GM12878 (cell line): ENCODE data around the gene SPAG17. TPM values are rescaled to one million over a fixed set of nuclear protein-coding genes. Genes with fewer than 3 reads are reported as not detected.

Experiments
- ATAC-seq: fragments of 200-7000 bp; cut with Tn5 transposase; 3 replicates; pipeline ENCODE4 v1.9.1; 2020; ENCODE audit warnings: mild to moderate bottlenecking, moderate library complexity
- BruUV-seq: library from RNA; stranded (reverse); fragments of 400-500 nt; replicated peaks from 2 replicates; lab custom pipeline; 2021; lab: Mats Ljungman, UMichigan
- CTCF ChIA-PET: fragments of 300-600 bp; sonication (Branson Sonifier 250); formaldehyde crosslinking; extraction: SDS; loops from one replicate; lab custom pipeline; 2021; ENCODE audit warnings: inconsistent platforms; lab: Yijun Ruan, JAX
- POLR2A ChIA-PET: fragments of 350-600 bp; formaldehyde crosslinking; extraction: SDS; loops from one replicate; lab custom pipeline; 2021; ENCODE audit warnings: inconsistent platforms; lab: Charles Lee
- RAD21 ChIA-PET: fragments of 300-600 bp; sonication (Branson Sonifier 250); formaldehyde crosslinking; loops from one replicate; lab custom pipeline; 2023; ENCODE audit warnings: antibody characterized with exemption; ENCODE audit not compliant: unreplicated experiment; lab: Charles Lee
- SMC1A ChIA-PET: fragments of 300-600 bp; sonication (Branson Sonifier 250); formaldehyde crosslinking; loops from one replicate; lab custom pipeline; 2023; ENCODE audit not compliant: unreplicated experiment, uncharacterized antibody; lab: Charles Lee
- DNase-seq: peaks from one replicate; pipeline ENCODE4 v3.0.0-alpha.2; 2011; ENCODE audit warnings: low read depth, low spot score
- FAIRE-seq: peaks from 3 replicates; lab custom pipeline; 2011; peaks lifted over from hg19 to GRCh38; lab: Jason Lieb, UNC
- H2AFZ ChIP-seq: 2 replicates; pipeline ENCODE4 v1.6.0; 2011; ENCODE audit warnings: low read depth, low read length, control low read depth; ENCODE audit not compliant: control insufficient read depth
- H3K27ac ChIP-seq: 2 replicates; pipeline ENCODE4 v1.5.1; 2011; ENCODE audit warnings: control low read depth; ENCODE audit not compliant: control insufficient read depth, insufficient read depth
- H3K27me3 ChIP-seq, 2 experiments: replicated peaks in 1 of 2; 2 replicates each; pipeline versions ENCODE4 v1.6.0 to v1.6.1; 2011; ENCODE audit warnings: low read length in 1 of 2; ENCODE audit not compliant: control insufficient read depth in 2 of 2, insufficient read depth in 2 of 2
- H3K36me3 ChIP-seq, 2 experiments: 2 replicates each; pipeline ENCODE4 v1.5.1; 2011; ENCODE audit warnings: low read length in 1 of 2; ENCODE audit not compliant: control insufficient read depth in 2 of 2, insufficient read depth in 2 of 2
- H3K4me1 ChIP-seq: 2 replicates; pipeline ENCODE4 v1.6.1; 2011; ENCODE audit warnings: mild to moderate bottlenecking, low read length, moderate library complexity, mixed read lengths; ENCODE audit not compliant: control insufficient read depth, insufficient read depth
- H3K4me2 ChIP-seq: 2 replicates; pipeline ENCODE4 v1.6.0; 2011; ENCODE audit warnings: control low read depth; ENCODE audit not compliant: control insufficient read depth, insufficient read depth
- H3K4me3 ChIP-seq: fragments of 200-600 bp; sonication (generic); 2 replicates; pipeline ENCODE4 v1.5.1; 2016
- H3K79me2 ChIP-seq: 2 replicates; pipeline ENCODE4 v1.6.0; 2011; ENCODE audit warnings: low read length; ENCODE audit not compliant: control insufficient read depth, insufficient read depth
- H3K9ac ChIP-seq: 2 replicates; pipeline ENCODE4 v1.8.0; 2011; ENCODE audit warnings: low read length, control low read depth, mixed read lengths; ENCODE audit not compliant: control insufficient read depth, insufficient read depth
- H3K9me3 ChIP-seq: replicated peaks from 3 replicates; pipeline ENCODE4 v1.5.1; 2011; ENCODE audit warnings: mild to moderate bottlenecking, low read length; ENCODE audit not compliant: control insufficient read depth, insufficient read depth
- H4K20me1 ChIP-seq: 2 replicates; pipeline ENCODE4 v1.6.0; 2011; ENCODE audit not compliant: control insufficient read depth, insufficient read depth
- CHD2 ChIP-seq: IDR thresholded peaks from 2 replicates; pipeline ENCODE4 v1.6.1; 2011; ENCODE audit warnings: low read depth, low read length, improper control_type of control experiment, borderline replicate concordance
- CREM ChIP-seq: IDR thresholded peaks from 2 replicates; pipeline ENCODE4 v1.6.1; 2014; ENCODE audit warnings: antibody characterized with exemption, low read depth
- GABPA ChIP-seq: IDR thresholded peaks from 2 replicates; pipeline ENCODE4 v1.6.1; 2014; ENCODE audit warnings: antibody characterized with exemption, low read depth, mild to moderate bottlenecking, inconsistent platforms
- IKZF2 ChIP-seq, 2 experiments: fragments of 450-650 bp; IDR thresholded peaks; 2 replicates each; pipeline ENCODE4 v1.6.1; 2017; ENCODE audit warnings: mild to moderate bottlenecking in 2 of 2, moderate library complexity in 2 of 2
- NFIC ChIP-seq: IDR thresholded peaks from 2 replicates; pipeline ENCODE4 v1.6.1; 2012; ENCODE audit warnings: low read depth, mild to moderate bottlenecking, inconsistent platforms, low read length, moderate library complexity
- NR2F1 ChIP-seq: fragments of 450-650 bp; conservative IDR thresholded peaks from 2 replicates; pipeline ENCODE4 v1.6.1; 2017; ENCODE audit warnings: mild to moderate bottlenecking
- RB1 ChIP-seq: fragments of 450-650 bp; formaldehyde crosslinking; IDR thresholded peaks from 2 replicates; pipeline ENCODE4 v1.6.1; 2017; ENCODE audit warnings: mild to moderate bottlenecking, borderline replicate concordance
- RUNX3 ChIP-seq: IDR thresholded peaks from 2 replicates; pipeline ENCODE4 v1.6.1; 2012; ENCODE audit warnings: low read length, inconsistent platforms
- SRF ChIP-seq, 2 experiments: IDR thresholded peaks; 2 replicates each; pipeline ENCODE4 v1.6.1; 2011; ENCODE audit warnings: low read depth in 2 of 2, low read length in 2 of 2, mild to moderate bottlenecking in 1 of 2, moderate library complexity in 1 of 2
- SUZ12 ChIP-seq: fragments of 200-600 bp; sonication (generic); IDR thresholded peaks from one replicate; pipeline ENCODE4 v1.6.1; 2018; ENCODE audit warnings: antibody characterized with exemption, mild to moderate bottlenecking; ENCODE audit not compliant: unreplicated experiment
- TCF3 ChIP-seq: IDR thresholded peaks from 2 replicates; pipeline ENCODE4 v1.6.1; 2012; ENCODE audit warnings: low read depth, mild to moderate bottlenecking, low read length, borderline replicate concordance; ENCODE audit not compliant: insufficient read depth
- YBX1 ChIP-seq: fragments of 450-650 bp; IDR thresholded peaks from 2 replicates; pipeline ENCODE4 v1.6.1; 2016; ENCODE audit warnings: antibody characterized with exemption
- ZZZ3 ChIP-seq: IDR thresholded peaks from 2 replicates; pipeline ENCODE4 v1.6.1; 2011; ENCODE audit warnings: low read depth; ENCODE audit not compliant: control insufficient read depth, insufficient read length
- WGBS: methylation state at CpG from one replicate; pipeline ENCODE4 v1.1.6; 2016; ENCODE audit warnings: low lambda C conversion rate; ENCODE audit not compliant: insufficient replicate concordance, insufficient coverage; ENCODE audit errors: missing lambda C conversion rate; 5-methylcytosine and 5-hydroxymethylcytosine counted together
- in situ Hi-C: fragments of 300-500 bp; cut with MboI; formaldehyde crosslinking; loops from 9 replicates; pipeline ENCODE4 v1.14.3; 2018; ENCODE audit warnings: mixed read lengths
- intact Hi-C: fragments of 100-400 bp; cut with micrococcal nuclease; formaldehyde crosslinking; loops from one replicate; pipeline ENCODE4 v1.14.2; 2022; ENCODE audit not compliant: unreplicated experiment
- polyA plus RNA-seq, 11 experiments: library from polyadenylated mRNA; depleted of rRNA in 4 of 11; unstranded in 6 of 11; stranded (reverse) in 5 of 11; fragments of >200 nt; fragmentation: Nextera tagmentation in 4 of 11; fragmentation: Illumina TruSeq in 1 of 11; extraction: Ambion mirVana in 4 of 11; extraction: Trizol in 1 of 11; gene quantifications; 1 replicate in 1 of 11; 2 replicates in 10 of 11; pipeline versions ENCODE4 v1.2.1 to v1.2.3, GENCODE V29; 2011 to 2016; ENCODE audit warnings: inconsistent platforms in 2 of 11, missing spikeins in 2 of 11, low read depth in 1 of 11
- total RNA-seq, 4 experiments: library from RNA; depleted of rRNA in 3 of 4; stranded (reverse); fragments of >200 nt in 3 of 4; fragmentation: Illumina TruSeq in 1 of 4; extraction: Trizol in 1 of 4; gene quantifications; 2 replicates each; pipeline versions ENCODE4 v1.2.1 to v1.2.3, GENCODE V29; 2013 to 2021
- TF ChIP-seq, protein P1 (sequence below): fragments of 450-650 bp; IDR thresholded peaks from 2 replicates; pipeline ENCODE4 v1.6.1; 2016; ENCODE audit warnings: mild to moderate bottlenecking
- TF ChIP-seq, protein P2 (sequence below): IDR thresholded peaks from 2 replicates; pipeline ENCODE4 v1.6.1; 2011; ENCODE audit warnings: low read depth, mild to moderate bottlenecking, low read length, moderate library complexity, borderline replicate concordance; ENCODE audit errors: extremely low read depth
- TF ChIP-seq, protein P3 (sequence below): IDR thresholded peaks from 2 replicates; pipeline ENCODE4 v1.6.1; 2012; ENCODE audit warnings: low read depth, low read length, improper control_type of control experiment

The SPAG17 gene
- total and polyA plus RNA-seq, 10 of the 15 experiments (the other 5 are each of a cell fraction or from before 2014, with no cell fraction given) = 0.02 to 0.16 (median 0.03) TPM; not detected in 7

DNA sequence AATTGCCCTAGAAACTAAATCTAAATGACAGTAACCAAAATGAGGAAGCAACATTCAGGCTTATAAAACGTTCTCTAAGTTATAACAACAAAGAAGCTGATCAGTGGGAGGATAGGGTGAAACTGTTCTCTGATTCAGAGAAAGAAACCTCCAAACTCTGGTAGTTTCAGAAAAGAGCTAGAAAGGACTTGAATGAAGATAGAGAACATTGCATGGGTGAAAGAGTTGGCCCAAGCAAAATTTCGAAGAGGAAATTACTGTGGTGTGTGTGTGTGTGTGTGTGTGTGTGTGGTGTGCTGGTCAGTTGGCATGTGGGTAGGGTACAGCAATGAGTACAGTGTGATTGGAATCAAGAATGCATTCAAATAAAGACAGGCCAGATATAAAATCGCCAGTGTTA is 16.5 kb upstream of the SPAG17 start:
- ChIA-PET CTCF (no interaction called here), RAD21 (no interaction called here), POLR2A (no interaction called here), SMC1A (no interaction called here)
- FAIRE-seq (peak; percentile 56), ATAC-seq (peak; percentile 77), DNase-seq (peak; percentile 47)
- BruUV-seq = no TSS peak
- no peaks in the 10 kb centered on the region for H4K20me1 ChIP-seq
- peaks cover 4% of the 10 kb centered on the region; the same call in 1 of the 2 replicates for H3K4me1 ChIP-seq
- TF ChIP-seq NFIC (0 out of 2 replicates have a peak, but pooled peaks have one; percentile 14), NR2F1 (no peak), RUNX3 (peak; percentile 43; the same call in 1 of the 2 replicates), SUZ12 (no peak), IKZF2 (IDR thresholded peaks at IDR 0.05) (0 out of 4 replicates have a peak, but pooled peaks of 1 of the 2 experiments have one; percentile 20)
- intact Hi-C loops = no loop called here
- H3K4me3 ChIP-seq = no peak overlapping the region
- H3K9me3 ChIP-seq = no peaks in the 10 kb centered on the region
- H3K9ac ChIP-seq = no peak overlapping the region; the same call in 1 of the 2 replicates
- no peaks in the 10 kb centered on the region for H3K36me3 ChIP-seq
- H2AFZ ChIP-seq = no peak overlapping the region
- no peaks in the 10 kb centered on the region for H3K79me2 ChIP-seq
- 15% methylated on average over 3 of the region's 3 CpGs for WGBS
- no peaks in the 10 kb centered on the region for H3K27me3 ChIP-seq
- peak overlapping the region; percentile 69 for H3K27ac ChIP-seq
- in situ Hi-C loops = no loop called here
- peak overlapping the region; percentile 48; the same call in 1 of the 2 replicates for H3K4me2 ChIP-seq

DNA sequence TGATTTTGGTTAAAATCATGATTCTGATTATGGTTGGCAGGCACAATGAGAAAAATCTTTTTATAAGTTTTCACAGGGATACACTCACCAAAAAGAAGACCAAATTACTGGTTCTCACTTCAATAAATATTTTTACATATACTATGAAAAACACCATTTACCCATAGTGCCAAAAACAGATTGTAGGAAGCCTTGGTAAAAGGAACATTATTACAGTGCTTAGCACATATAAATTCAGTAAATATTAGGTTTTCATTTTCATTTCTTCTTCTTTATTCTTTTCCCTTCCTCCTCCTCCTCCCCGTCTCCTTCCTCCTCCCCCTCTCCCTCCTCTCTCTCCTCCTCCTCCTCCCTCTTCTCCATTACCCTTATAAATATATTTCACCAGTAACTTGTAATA is 15.8 kb upstream of the SPAG17 start:
- Histone ChIP-seq H3K79me2 (no peaks in the 10 kb centered on the region), H3K9me3 (no peaks in the 10 kb centered on the region), H3K4me2 (no peak overlapping the region), H3K27ac (peak overlapping the region; percentile 25; the same call in 1 of the 2 replicates), H3K27me3 (no peaks in the 10 kb centered on the region), H3K4me3 (no peak overlapping the region), H3K4me1 (peaks cover 4% of the 10 kb centered on the region; the same call in 1 of the 2 replicates), H3K36me3 (no peaks in the 10 kb centered on the region), H2AFZ (no peak overlapping the region), H4K20me1 (no peaks in the 10 kb centered on the region), H3K9ac (no peak overlapping the region)
- WGBS = 31% methylated on average over 1 of the region's 1 CpG
- SMC1A ChIA-PET = interaction anchor here (0.6 kb wide), 1 partner anchor 234 kb away, joined by 4 read pairs; no protein-coding TSS in a partner anchor
- ATAC-seq = no peak
- CTCF ChIA-PET = no interaction called here
- BruUV-seq = no TSS peak
- in situ Hi-C loops = no loop called here
- no peak for FAIRE-seq
- POLR2A ChIA-PET = no interaction called here
- intact Hi-C loops = no loop called here
- RAD21 ChIA-PET = no interaction called here
- no peak for DNase-seq
- TF ChIP-seq, protein P1, sequence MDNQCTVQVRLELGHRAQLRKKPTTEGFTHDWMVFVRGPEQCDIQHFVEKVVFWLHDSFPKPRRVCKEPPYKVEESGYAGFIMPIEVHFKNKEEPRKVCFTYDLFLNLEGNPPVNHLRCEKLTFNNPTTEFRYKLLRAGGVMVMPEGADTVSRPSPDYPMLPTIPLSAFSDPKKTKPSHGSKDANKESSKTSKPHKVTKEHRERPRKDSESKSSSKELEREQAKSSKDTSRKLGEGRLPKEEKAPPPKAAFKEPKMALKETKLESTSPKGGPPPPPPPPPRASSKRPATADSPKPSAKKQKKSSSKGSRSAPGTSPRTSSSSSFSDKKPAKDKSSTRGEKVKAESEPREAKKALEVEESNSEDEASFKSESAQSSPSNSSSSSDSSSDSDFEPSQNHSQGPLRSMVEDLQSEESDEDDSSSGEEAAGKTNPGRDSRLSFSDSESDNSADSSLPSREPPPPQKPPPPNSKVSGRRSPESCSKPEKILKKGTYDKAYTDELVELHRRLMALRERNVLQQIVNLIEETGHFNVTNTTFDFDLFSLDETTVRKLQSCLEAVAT = no peak
- TF ChIP-seq RB1 = no peak
- no peak for TF ChIP-seq NR2F1
- no peak for TF ChIP-seq SRF (IDR thresholded peaks at IDR 0.05; ENCODE audit: low read depth in 2 of 2, low read length in 2 of 2)
- TF ChIP-seq YBX1 = no peak
- TF ChIP-seq ZZZ3 = no peak
- TF ChIP-seq, protein P2, sequence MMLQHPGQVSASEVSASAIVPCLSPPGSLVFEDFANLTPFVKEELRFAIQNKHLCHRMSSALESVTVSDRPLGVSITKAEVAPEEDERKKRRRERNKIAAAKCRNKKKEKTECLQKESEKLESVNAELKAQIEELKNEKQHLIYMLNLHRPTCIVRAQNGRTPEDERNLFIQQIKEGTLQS = no peak
- no peak for TF ChIP-seq CHD2
- TF ChIP-seq, protein P3, sequence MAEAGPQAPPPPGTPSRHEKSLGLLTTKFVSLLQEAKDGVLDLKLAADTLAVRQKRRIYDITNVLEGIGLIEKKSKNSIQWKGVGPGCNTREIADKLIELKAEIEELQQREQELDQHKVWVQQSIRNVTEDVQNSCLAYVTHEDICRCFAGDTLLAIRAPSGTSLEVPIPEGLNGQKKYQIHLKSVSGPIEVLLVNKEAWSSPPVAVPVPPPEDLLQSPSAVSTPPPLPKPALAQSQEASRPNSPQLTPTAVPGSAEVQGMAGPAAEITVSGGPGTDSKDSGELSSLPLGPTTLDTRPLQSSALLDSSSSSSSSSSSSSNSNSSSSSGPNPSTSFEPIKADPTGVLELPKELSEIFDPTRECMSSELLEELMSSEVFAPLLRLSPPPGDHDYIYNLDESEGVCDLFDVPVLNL = no peak
- TF ChIP-seq TCF3 = no peak
- no peak for TF ChIP-seq CREM
- no peak for TF ChIP-seq GABPA
- no peak for TF ChIP-seq SUZ12
